ENCODE measurements around the gene HEXB. TPM values are rescaled to one million over a fixed set of nuclear protein-coding genes. Genes with fewer than 3 reads are reported as not detected.

The HEXB gene
- total and polyA plus RNA-seq, 2 of the 8 experiments (the other 6 are each of a cell fraction or from before 2014, with no cell fraction given) = 39.7 to 69.2 TPM

DNA sequence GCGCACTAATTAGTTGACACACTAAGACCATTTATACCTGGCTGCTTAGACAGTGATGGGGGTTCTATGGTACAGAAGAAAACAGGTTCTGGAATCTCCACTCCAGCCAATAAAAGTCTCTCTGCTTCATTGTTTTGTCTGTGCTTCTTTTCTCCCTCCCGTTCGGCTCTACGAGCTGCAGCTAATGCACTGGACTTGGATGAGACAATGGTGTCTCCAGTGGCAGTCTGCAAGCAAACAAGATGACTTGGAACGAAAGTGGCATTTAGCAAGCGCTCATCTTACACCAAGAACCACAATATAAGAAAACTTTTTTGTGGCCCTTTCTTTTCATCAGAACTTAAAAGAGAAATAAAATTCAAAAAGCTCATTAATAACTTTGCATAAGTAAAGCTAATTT lies 51.7 kb downstream of the HEXB start:
- H3K14ac ChIP-seq (ENCODE audit: insufficient read length) = no peak overlapping the region
- CTCF ChIA-PET (ENCODE audit: partially characterized antibody) = no interaction called here
- no peak overlapping the region for H2BK15ac ChIP-seq (ENCODE audit: low read length)
- H3K23ac ChIP-seq (ENCODE audit: insufficient read length) = no peak overlapping the region
- H3K56ac ChIP-seq (replicated peaks; ENCODE audit: insufficient read length, low read depth, low read length) = no peak overlapping the region
- H3K9me3 ChIP-seq (ENCODE audit: insufficient read depth in 2 of 2, low read depth in 1 of 2, low read length in 1 of 2) = no peaks in the 10 kb centered on the region
- no peak for FAIRE-seq
- H3K18ac ChIP-seq (ENCODE audit: extremely low read depth, low read length) = no peak overlapping the region
- no peak overlapping the region for H2AK5ac ChIP-seq (ENCODE audit: low read depth, low read length)
- H2BK120ac ChIP-seq (replicated peaks; ENCODE audit: low read depth, low read length) = no peak overlapping the region
- H4K5ac ChIP-seq (ENCODE audit: insufficient read length, low read depth, low read length) = no peak overlapping the region
- WGBS, 2 experiments (ENCODE audit: extremely low coverage in 1 of 2, insufficient coverage in 1 of 2, insufficient read length in 1 of 2, insufficient replicate concordance in 2 of 2, low coverage in 1 of 2, low lambda C conversion rate in 2 of 2, missing lambda C conversion rate in 1 of 2) = 96% methylated on average over 6 of the region's 6 CpGs; no CpG with 5 or more reads in 1 of the 2 experiments
- no peak overlapping the region for H4K8ac ChIP-seq (ENCODE audit: extremely low read depth, insufficient read depth, low read length)
- no peak overlapping the region for H2BK20ac ChIP-seq (ENCODE audit: low read length)
- no peaks in the 10 kb centered on the region for H3K79me1 ChIP-seq (ENCODE audit: low read depth, low read length)
- no peaks in the 10 kb centered on the region for H4K20me1 ChIP-seq (replicated peaks in 1 of 2; ENCODE audit: control insufficient read depth in 1 of 2, insufficient read depth in 2 of 2, low read length in 2 of 2)
- H3K27ac ChIP-seq (ENCODE audit: low read depth, low read length) = no peak overlapping the region
- H3K4me1 ChIP-seq (replicated peaks in 1 of 4; ENCODE audit: control insufficient read depth in 3 of 4, insufficient read depth in 4 of 4, low read length in 3 of 4) = no peaks in the 10 kb centered on the region
- no peaks in the 10 kb centered on the region for H3K79me2 ChIP-seq (ENCODE audit: control insufficient read depth in 1 of 2, insufficient read depth in 2 of 2, low read length in 2 of 2)
- no peaks in the 10 kb centered on the region; the same call in 1 of the 2 replicates for H3K23me2 ChIP-seq (ENCODE audit: low read depth, low read length)
- no peak overlapping the region for H3K4me3 ChIP-seq (ENCODE audit: extremely low read depth in 1 of 4, insufficient read depth in 2 of 4, low read depth in 3 of 4, low read length in 4 of 4)
- H3K27me3 ChIP-seq (replicated peaks in 1 of 4; ENCODE audit: control insufficient read depth in 3 of 4, extremely low read depth in 1 of 4, insufficient read depth in 3 of 4, low read length in 3 of 4) = peaks cover 0 to 1% (median 0%) of the 10 kb centered on the region in 4 experiments; a peak in 1 of 7 replicates
- no peak overlapping the region for H2AFZ ChIP-seq (ENCODE audit: low read length)
- H3K4ac ChIP-seq (replicated peaks; ENCODE audit: insufficient read length, low read depth, low read length) = no peak overlapping the region
- no peak overlapping the region for H3K4me2 ChIP-seq (ENCODE audit: insufficient read depth in 1 of 2, low read depth in 2 of 2, low read length in 2 of 2)
- no peak overlapping the region for H3K9ac ChIP-seq (replicated peaks in 1 of 4; ENCODE audit: extremely low read depth in 1 of 4, low read depth in 3 of 4, low read length in 3 of 4)
- no peak for DNase-seq (ENCODE audit: low read depth in 1 of 2, low spot score in 2 of 2)
- no peak overlapping the region for H4K91ac ChIP-seq (replicated peaks; ENCODE audit: insufficient read length, low read length)
- H3K36me3 ChIP-seq (ENCODE audit: control insufficient read depth in 2 of 4, insufficient read depth in 4 of 4, low read length in 3 of 4) = peaks cover 2 to 34% (median 16%) of the 10 kb centered on the region in 4 experiments; a peak in 5 of 8 replicates
- H2BK5ac ChIP-seq (ENCODE audit: low read depth, low read length) = no peak overlapping the region
- POLR2A ChIA-PET (ENCODE audit: partially characterized antibody) = no interaction called here
- no peak for TF ChIP-seq SAP30 (IDR thresholded peaks at IDR 0.05; ENCODE audit: insufficient read depth, insufficient replicate concordance, low read length)
- no peak overlapping the region for H2BK12ac ChIP-seq (ENCODE audit: low read depth, low read length)
